Stimulated activated CD4-positive, alpha-beta T cell treated with anti-CD3 and anti-CD28 coated beads, Interleukin-4, amount 100 ng/mL, for 1 hour (primary cell): ENCODE results near the gene ATXN1.

Experiments
- DNase-seq: peaks from one replicate; pipeline ENCODE4 v3.0.0-alpha.2; 2020

ATXN1 gene

GRCh38 chr6:16670183-16670582 is 91.1 kb downstream of the ATXN1 start:
- DNase-seq = no peak

- DNase-seq = peak; percentile 64
Observed at GRCh38 chr6:16669227-16669626, 92.0 kb downstream of the ATXN1 start.

- DNase-seq = no peak
Observed at GRCh38 chr6:16667509-16667908, 93.8 kb downstream of the ATXN1 start.

DNA sequence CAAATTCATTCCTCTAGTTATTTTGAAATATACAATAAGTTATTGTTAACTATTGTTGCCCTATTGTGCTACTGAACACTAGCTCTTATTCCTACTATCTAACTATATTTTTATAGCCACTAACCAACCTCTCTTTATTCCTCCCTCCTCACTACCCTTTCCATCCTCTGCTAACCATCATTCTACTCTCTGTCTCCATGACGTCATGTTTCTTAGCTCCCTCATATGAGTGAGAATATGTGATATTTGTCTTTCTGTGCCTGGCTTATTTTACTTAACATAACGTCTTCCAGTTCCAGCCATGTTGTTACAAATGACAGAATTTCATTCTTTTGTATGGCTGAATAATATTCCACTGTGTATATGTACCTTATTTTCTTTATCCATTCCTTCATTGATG is 95.3 kb downstream of the ATXN1 start:
- no peak for DNase-seq

GRCh38 chr6:16665182-16665581 is 96.1 kb downstream of the ATXN1 start:
- DNase-seq = no peak

DNA sequence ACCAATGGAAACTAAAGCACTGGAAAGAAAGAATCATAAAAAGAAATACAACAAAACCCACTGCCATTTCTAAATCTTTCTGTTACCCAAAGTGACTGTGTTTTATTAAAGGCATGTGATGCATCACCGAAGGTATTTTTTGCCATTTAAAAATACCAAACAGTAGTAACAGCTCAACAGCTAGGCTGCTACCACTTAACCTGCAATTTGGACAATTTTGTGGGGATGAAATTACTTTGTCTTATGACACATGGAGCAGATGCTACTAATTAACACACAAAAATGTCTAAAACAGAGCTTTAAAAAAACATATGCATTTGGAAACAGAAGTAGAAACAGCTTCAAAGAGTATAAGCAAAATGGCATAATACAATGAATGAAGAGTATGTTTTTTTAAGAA is 97.4 kb downstream of the ATXN1 start:
- no peak for DNase-seq

GRCh38 chr6:16660157-16660497 is 101.1 kb downstream of the ATXN1 start:
- no peak for DNase-seq

- no peak for DNase-seq
Observed at GRCh38 chr6:16659466-16660156, 101.6 kb downstream of the ATXN1 start.

DNA sequence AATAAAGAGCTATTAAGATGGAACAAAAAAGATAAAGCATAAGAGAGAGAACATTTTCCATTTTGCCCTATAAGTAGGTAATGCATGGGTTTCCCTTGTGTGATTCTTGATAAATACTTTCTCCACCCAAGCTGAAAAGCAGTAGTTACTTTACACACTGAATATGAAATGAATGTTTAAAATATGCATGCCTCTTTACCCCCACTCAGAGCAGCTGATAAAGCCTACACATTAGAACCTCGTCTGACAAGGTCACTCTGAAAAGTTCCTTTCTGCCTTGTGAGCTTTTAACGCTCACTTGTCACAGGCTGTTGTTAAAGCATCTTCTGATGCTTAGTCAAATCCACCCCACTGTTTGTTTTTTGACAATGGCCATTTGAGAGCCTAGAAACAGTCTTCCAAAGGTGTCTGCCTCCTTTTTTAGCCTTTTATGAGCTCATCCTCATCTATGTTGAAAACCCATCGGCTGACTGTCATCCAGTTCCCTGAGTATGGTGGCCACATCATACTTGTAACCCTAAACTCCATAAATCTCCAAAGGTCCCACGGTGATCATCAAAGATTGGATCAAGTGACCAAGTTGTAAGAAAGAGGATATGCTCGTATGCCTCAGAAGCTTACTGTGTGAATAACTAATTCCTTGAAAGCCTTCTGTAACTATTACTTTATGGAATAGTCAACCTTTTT is 102.8 kb downstream of the ATXN1 start:
- DNase-seq = no peak

DNA sequence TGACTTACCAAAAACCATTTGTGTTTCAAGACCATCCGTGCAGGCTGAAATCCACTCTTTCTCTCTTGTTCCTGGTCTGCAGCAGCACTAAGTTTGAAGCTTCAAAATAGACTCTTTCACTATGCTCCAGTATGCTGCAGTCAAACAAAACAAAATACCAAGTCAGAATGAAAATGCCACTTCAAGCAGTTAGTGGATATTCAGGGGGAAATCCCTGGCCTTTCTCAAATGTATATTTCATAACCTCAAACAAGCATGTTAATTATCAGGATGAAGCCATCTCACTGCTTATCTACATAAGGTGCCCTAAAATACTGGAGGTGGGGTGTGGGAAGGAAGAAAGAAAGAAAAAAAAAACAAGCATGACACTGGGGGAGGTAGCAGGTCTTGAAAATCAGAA is 103.5 kb downstream of the ATXN1 start:
- no peak for DNase-seq

DNA sequence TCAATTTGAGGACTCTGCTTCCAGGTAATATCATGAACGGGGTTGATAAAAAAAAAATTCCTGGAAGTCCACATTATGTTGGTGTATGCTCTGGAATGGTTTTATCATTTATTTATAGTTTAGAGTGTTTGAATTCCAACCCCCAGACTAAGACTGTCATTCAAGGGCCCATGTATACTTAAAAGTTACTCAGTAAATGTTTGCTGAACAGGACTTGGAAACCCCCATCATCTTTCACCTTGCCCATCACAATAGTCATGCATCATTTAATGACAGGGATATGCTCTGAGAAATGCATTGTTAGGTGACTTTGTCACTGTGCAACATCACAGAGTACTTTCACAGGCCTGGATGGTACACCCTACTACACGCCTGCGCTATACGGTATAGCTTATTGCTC is 104.8 kb downstream of the ATXN1 start:
- DNase-seq = no peak

- no peak for DNase-seq
Observed at GRCh38 chr6:16654701-16655100, 106.6 kb downstream of the ATXN1 start.

GRCh38 chr6:16653226-16653625 is 108.0 kb downstream of the ATXN1 start:
- no peak for DNase-seq

- DNase-seq = no peak
Observed at GRCh38 chr6:16651871-16652270, 109.4 kb downstream of the ATXN1 start.

DNA sequence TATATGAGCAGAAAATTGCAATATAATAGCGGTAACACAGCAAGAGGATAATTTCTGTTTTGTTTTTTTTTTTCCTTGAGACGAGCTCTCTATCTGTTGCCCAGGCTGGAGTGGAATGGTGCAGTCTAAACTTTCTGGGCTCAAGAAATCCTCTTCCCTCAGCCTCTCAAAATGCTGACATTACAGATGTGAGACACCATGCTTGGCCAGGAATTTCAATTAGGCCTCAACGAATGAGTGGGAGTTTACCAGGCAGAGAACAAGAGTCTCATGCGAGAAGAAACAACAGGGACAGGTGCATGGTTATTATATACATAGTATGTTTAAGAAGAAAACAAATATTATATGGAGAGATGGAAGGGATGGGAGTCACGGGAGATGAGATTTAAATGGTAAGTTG is 111.4 kb downstream of the ATXN1 start:
- no peak for DNase-seq

- no peak for DNase-seq
Observed at GRCh38 chr6:16649241-16649640, 112.0 kb downstream of the ATXN1 start.

DNA sequence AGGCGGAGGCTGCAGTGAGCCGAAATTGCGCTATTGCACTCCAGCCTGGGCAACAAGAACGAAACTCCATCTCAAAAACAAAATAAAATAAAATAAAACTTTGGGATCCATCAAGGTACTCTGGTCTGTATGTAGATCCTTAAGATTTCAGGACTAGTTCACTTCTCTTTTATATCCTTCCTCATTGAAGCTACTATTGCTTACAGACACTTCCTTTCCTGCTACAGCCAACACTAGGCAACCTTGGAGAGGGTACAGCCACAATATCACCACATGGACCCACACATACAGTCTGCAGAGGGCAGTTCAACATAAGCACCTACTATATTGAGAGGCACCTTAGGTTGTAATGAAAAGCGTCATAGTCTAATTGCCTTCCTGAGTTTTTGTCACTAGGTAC is 113.3 kb downstream of the ATXN1 start:
- no peak for DNase-seq

- DNase-seq = no peak
Observed at GRCh38 chr6:16647422-16647821, 113.8 kb downstream of the ATXN1 start.

DNA sequence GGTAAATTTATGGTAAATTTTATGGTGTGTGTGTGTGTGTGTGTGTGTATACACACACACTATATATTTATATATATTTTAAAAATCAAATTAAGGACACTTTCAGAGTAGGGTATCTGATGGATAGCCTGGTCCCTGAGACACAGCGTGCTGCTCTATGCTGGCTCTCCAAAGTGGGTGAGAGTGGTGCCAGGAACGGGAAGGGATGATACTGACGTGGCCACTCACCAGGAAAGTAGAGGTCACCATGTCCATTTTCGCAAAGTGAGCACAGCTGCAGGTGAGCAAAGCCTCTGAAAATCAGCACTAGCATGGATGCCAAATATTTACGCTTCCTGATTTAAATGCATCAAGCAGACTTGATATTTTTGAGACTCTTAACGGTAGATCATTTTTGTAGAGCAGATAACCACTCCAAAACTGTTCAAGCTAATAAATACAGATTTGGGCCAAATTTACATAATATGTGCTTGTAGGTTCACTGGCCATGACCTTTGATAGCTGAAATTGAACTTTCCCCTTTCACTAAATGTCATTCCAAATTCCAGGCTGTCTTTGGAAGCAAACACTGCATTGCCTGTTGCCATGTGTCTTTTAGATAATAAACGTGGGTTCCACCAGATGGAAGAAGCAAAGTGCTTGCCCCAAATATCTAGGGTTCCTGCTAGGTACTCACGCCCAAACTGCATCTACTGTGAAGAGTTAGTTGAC is 116.6 kb downstream of the ATXN1 start:
- DNase-seq = no peak

- no peak for DNase-seq
Observed at GRCh38 chr6:16639684-16640480, 121.4 kb downstream of the ATXN1 start.

DNA sequence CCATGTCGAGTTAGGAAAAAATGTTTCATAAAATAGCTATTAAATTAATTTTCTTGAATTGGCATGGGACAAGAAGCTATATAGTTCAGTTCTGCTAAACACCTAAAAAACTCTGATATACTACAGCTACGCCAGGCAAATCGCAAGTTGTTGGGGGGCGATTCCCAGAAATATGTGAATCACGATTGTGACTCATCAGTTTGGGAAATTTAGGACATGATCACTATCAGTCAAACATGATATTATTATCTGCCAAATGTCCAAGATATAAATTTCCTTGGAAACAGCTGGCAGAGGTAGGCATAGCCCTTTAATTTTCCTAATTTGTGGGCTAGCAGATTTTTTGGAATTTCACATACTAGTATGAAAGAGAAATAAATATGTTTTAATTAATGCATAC is 123.6 kb downstream of the ATXN1 start:
- no peak for DNase-seq

DNA sequence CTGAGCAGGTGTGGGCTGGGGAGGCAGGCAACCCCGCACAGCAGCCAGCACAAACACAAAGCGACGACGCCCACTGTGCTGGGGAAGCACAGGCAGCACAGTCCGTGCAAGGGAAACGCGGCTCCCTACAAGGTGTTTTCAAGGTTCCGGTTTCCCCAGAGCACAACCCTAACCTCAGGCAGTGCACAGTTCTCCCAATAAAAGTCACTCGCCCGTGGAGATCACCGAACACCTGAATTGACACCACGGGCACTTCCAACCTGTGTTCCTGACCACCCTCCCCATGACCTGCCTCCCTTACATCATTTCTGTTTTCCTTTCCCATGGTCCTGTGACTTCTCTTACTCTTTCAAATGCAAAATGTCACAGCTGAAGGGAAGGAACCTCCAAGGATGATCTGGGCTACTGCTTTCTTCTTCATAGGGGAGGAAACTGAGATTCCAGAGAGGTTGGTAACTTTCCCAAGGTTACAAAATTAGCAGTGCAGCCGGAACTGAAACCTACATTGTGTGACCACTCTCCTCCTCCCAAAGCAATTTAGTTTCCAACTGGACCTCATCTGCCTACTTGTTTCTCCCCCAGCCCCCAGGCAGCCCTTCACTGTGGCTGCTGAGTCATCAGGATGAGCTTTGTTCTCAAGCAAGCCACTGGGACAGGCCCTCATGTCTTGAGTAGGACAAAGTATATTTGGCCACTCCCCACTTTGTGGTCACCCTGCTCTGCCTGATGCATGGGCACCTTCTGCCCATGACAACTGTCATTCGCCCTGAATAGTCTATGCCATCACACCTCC is 125.3 kb downstream of the ATXN1 start:
- DNase-seq = no peak
